Measurements from ENCODE around the gene FCRL5.

FCRL5 gene

DNA sequence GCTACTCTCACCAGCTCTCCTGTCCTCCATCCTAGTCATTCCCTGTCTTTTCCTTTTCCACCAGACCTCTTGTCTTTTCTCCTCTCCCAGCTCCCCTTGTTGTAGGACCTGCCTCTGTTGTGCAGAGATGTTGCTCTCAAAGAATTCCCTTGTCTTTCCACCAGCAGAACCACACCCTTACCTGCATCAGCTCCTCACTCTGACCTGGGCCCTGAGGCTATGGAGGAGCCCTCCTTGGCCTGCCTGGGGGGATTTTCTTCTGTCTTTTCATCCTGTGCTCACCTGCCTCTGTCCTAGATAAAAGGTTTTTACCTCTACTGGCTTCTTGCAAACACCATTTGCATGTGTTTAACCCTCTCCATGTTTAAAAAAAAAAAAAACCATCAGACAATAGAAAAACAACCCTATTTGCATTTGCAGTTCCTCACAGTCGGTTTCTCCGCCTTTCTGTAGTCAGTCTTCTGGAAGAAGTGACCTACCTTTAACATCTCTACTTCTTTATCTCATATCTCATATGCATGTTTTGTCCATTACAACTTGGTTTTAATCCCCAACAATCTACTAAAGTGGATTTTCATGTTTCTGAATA, 12.1 kb downstream of the FCRL5 start:
- intact Hi-C loops (cut with DNase I), result no loop called here
- no peak for DNase-seq

DNA sequence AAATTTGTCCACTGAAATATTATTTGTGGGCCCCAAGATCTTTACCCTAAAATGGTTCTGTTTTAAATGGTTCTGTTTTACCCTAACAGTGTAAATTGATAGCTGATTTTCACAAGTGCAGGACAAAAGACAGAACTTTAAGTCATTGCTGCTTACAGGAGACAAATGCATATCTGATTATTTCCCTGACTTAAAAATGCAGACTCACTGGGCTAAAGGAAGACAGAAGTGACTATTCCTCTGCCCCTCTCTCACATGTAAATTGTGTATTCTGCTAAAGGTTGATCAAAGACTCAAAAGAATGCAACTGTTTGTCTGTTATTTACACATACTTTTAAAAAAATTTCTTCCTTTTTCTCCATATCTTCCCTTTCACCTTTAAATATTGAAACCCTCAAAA, 12.7 kb downstream of the FCRL5 start:
- no peak for DNase-seq
- intact Hi-C loops (cut with DNase I), result no loop called here

DNA sequence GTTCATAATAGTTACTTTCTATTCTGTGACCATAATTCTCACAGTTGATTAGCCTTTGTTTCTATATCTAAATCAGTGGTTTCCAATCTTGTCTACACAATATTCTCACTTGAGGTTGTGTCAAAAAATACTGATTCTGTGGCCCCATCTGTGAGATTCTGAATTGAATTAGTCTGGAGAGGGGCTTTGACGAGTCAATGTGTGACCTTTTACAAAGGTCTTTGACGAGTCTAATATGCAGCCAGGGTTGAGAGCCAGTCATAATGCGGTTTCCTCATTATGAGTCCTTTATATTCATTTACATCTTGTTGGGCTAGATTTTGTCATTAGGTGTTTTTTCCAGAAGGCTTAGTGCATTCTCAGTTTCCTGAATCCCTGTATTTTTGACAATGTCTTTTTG, 19.7 kb downstream of the FCRL5 start:
- DNase-seq, result no peak
- intact Hi-C loops (cut with DNase I), result no loop called here

DNA sequence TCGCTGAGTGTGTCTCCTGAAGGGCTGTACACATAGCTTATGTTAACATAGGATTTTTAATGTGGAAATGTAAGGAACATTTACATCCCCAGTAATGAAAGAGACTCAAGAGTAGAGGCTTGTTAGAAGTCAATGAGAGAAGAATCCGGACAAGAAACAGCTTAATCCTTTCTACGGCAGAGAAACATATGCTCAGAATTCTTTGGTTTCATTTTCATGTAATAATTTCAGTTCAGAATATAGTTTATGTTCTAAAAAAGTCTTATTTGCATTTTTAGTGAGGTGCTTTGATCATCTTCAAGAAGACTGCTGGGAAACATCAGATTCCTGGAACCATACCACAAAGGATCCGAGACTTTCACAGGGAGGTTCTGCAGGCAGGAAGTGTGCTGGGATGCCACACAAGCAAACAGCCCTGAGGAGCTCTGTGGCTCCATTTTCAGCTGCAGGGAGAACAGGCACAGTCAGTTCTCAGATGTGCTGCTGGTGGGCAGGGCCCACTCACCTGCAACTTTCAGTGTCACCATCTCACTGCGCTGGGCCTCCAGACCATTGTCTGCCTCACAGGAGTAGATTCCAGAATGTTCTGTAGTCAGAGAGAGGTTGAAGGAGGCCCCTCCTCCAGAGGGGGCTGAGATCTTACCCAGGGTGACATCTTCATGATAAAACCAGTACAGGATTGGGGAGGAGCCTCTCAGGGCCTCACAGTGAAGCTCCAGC, 28.4 kb downstream of the FCRL5 start:
- peak in 2 of 42 donors; percentile 5 to 36 for DNase-seq
- intact Hi-C loops (cut with DNase I), result no loop called here

DNA sequence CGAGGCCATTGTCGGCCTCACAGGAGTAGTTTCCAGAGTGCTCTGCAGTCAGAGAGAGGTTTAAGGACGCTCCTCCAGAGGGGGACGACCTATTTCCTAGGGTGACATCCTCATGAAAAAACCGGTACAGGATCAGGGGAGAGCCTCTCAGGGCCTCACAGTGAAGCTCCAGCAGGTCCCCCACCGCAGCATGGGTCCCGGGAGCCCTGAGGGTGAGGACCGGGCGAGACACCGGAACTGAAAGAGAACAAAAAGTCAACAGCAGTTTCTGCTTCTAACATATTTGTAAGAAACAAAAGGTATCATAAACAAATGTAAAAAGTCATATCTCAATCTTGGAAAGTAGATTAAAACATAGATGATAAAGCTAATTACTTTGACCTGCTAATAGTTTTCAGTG, 31.3 kb downstream of the FCRL5 start:
- no peak for DNase-seq
- intact Hi-C loops (cut with DNase I), result no loop called here

DNA sequence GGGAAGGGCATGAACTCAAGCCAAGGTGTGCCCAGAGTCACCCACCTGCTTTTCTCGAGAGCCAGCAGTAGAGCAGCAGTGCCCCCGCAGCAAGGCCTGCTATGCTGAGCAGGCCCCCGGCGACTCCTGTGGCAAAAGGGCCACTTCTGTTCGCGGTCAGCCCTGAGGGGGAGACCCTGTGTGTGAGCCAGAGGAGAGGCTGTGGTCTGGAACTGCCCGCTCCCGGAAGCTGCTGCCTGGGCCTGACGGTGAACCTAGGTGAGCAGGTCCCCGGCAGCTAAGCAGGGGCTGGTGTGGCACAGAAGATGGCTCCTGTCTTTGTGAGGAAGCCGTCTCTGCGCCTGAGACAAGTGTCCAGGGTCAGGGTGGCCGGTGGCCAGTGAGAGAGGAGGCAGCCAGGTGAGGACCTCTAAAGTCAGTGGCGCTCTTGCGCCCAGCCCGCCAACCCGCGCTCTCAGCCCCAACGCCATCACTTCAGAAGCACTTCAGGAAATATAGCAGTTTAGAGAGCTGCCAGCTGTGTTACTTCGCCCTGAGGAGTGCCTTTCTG, 31.9 kb downstream of the FCRL5 start:
- no peak for DNase-seq
- intact Hi-C loops (cut with DNase I), result no loop called here

DNA sequence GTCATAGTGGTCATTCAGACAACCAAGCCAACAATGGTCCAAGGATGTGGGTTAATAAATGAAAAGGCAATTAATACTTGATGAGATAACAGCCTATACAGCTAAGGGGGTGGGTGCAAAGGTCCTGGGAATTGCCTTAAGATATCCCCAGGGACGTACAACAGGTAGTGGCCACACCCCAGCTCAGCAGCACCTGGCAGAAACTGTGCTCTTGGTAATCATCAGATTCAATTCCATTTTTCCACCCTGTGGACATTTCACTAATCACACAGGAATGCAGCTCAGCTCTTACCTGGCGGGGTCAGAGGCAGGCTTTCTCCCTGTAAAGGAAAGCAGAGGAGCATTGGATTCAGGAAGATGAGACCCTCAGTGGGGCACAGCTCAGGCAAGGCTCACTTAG, 32.9 kb downstream of the FCRL5 start:
- intact Hi-C loops (cut with DNase I), result no loop called here

DNA sequence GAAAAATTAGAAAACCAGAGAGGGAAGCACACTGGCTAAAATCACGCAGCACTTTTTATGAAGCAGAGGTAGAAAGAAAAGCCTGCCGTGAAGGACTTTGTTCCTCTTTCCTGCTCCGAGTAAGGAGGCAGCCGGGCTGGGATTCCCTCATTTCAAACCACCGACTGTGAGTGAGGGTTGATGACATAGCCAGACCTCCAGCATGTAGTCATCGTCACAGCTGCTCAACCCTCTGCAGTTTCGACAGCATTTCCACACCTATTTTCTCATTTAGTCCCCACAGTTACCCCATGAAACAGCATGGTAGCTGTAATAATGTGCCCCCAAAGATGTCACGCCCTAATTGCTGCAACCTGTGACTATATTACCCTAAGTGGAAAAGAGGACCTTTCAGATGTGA, 35.3 kb downstream of the FCRL5 start:
- intact Hi-C loops (cut with DNase I), result no loop called here
- DNase-seq, result no peak

More for the DNA sequence above, 32.9 kb downstream of the FCRL5 start:
- DNase-seq, result no peak

DNA sequence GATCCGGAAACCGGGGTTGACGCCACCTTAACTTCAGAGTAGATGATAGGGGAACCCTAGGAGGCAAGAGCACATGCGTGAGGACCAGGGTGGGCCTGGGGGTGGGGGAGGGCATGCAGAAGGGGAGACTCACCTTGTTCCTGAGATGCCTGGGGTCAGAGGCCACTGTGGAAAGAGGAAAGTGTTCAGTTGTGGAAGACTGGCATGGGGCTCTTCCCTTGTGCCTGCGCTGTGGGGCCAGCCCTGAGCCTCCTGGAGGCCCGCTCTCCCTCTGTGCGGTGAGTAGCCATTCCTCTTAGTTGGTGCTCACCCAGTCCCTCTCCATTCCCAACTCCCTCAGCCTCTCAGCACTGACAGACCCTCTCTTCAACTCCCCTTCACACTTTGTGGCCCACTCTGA, 36.6 kb downstream of the FCRL5 start:
- DNase-seq, result no peak
- intact Hi-C loops (cut with DNase I), result no loop called here

DNA sequence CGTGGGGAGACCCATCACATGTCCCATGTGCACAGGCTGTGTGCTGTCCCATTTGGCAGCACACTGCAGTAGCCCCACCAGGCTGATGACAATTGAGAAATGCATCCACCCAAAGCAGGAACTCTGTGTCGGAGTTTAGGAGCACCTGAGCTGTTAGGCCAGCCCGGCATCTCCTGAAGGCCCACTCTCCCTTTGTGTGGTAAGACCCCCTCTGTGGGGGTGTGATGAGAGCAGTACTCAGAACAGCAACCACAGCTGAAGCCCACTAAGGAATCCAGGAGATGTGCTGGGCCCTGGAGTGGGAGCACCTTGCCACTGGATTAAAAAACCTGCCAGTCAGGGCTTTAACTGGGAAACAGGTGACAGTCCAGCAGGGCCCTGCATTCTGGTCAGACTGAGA, 37.2 kb downstream of the FCRL5 start:
- intact Hi-C loops (cut with DNase I), result no loop called here

DNA sequence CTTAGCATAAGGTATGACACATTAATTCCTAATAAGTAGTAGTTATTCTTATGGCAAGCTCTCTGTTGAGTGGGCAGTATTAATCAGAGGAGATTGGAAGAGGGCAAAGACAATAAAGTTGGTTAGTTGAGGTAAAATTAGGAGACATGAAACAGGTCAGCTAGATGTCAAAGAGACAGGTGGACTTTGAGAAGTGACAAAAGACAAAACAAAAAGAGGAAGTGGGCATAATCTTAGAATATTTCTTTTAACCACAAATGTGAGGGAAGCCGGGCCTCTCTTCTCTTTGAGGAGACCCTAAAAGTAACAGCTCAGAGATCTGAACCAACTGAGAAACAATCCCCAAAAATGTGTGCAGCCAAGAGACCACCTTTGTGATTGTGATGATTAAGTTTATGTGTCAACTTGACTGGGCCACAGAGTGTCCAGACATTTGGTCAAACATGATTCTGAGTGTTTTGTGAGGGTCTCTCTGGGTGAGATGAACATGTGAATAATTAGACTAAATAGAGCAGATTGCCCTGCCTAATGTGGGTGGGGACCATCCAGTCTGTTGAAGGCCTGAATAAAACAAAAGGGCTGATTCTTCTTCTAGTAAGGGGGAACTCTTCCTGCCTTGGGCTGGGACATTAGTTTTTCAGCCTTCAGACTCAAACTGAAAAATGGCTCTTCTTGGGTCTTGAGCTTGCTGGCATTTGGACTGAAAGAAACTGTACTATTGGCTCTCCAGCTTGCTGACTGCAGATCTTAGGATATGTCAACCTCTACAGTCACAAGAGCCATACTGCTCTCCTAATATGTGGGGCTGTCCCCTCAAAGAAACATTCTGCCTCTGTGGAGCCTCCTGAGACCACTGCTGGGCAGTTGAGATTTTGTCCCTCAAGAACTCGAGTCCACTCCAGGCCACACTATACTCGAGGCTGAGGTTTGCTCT, 40.0 kb downstream of the FCRL5 start:
- no peak for DNase-seq
- intact Hi-C loops (cut with DNase I), result no loop called here

More for the DNA sequence above, 37.2 kb downstream of the FCRL5 start:
- DNase-seq, result no peak

DNA sequence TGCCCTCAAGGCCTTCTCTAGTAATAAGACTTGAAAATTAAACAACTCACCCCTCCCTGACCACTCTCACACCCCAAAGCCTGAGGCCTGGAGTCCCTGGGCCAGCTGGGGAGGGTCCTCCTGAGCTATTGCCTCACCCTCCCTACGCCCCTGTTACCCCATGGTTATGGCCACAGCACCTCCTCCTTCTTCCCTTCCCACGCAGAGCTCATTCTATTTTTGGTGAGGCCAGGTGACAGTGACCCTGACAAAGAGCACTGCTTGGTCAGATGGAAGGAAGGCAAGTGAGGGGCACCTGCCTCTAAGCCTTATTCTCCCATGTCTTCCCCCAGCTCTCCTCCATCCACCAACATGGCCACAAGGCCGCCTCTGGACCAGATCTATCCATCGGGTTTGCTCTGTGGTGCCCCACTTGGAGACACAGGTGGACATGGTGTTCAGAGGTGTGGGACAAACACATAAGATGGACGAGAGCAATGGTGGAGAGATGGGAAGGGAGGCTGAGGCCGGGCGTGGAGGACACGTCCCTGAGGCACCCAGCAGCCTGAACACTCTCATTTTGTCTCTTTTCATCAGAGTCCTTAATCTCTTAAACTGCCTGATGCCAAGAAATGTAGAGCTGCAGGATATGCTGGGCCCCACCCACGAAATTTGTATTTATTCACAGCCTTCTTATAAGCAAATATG, 42.6 kb downstream of the FCRL5 start:
- no peak for DNase-seq
- intact Hi-C loops (cut with DNase I), result no loop called here

DNA sequence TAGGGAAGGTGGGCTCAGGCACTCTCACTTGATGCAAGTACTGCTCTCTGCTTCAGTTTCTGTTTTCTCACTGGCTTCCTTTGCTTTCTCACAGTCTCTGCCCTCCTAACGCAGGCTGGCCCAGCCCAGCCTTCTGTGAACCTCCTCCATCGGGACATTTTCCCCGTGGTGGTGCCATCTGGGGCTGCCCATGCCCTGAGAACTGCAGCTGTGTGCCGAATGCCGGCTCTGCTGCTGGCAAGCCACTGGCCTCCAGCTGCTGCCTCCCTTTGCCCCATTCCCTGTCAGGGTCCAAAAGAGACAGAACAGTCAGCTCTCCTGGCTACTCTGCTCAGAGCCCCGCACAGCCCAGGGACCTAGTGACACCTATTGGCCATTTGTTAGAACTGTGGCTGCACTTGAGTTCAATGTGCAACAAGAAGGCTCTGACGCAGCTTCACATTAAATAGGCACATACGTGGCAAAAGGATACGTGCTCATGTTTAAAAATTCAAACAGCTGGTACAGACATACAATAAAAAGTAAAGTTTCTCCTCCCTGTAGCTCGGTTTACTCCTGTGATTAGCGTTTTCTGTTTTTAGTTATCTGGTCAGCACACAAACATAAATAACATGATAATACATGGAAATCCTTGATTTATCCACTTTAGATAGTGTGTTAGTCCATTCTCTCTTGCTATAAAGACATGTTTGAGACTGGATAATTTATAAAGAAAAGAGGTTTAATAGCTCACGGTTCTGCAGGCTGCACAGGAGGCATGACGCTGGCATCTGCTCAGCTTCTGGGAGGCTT, 46.6 kb downstream of the FCRL5 start:
- intact Hi-C loops (cut with DNase I), result no loop called here
- DNase-seq, result peak; percentile 8 to 83 (median 56)

DNA sequence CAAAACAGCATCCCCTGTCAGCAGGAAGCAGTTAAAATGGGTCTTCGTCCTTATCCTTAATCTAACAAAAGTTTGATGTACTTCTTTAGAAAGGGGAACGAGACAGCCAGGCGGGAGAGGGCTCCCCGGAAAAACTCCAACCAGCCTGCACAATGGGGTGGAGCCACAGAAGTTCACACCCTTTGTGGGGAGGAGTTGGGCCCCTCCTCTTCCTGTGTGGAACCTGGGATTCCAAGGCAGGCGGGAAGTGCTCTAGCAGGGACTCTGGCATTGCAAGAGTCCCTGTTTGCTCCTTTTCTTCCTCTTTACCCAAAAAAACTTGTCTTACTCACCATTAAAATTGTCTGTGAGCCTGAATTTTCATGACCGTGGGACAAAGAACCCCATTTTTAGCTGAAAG, 47.7 kb downstream of the FCRL5 start:
- no peak for DNase-seq
- intact Hi-C loops (cut with DNase I), result no loop called here

DNA sequence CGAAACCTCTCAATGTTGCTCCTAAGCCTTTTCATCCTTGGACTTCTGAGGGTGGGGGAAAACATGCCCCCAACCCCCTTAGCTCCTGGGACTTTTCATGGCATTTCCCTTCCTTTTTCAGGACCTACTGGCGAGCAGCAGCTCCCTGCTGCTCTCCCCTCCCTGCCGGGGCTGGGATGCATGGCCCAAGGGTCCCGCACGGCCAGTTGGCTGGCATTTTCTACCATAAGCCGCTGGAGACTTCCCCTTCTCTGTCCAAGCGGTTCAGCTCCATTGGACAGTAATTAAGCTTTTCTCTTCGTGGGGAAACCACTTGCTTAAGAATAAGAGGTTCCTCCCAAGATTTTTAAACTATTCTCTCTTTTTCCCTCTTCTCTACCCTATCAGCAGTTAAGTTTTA, 52.8 kb downstream of the FCRL5 start:
- no peak for DNase-seq
- intact Hi-C loops (cut with DNase I), result loop anchor here (10.0 kb wide), 1 partner anchor 305 kb away; no protein-coding TSS in a partner anchor

DNA sequence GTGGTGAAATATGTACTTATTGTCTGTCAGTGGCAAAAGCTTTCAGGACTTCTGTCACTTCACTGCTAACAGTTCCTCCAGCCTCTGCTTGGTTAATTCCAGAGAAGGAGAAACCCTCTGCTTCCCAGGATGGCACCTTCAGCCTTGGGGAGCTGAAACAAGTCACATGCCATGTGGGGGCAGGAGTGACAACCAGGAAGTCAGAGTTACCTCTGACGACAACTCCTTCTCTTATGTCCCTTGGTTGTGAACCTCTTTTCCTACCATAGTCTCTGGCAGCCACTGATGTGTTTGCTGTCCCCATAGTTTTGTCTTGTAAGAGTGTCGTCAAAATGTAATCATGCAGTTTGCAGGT, 53.6 kb downstream of the FCRL5 start:
- DNase-seq, result no peak
- intact Hi-C loops (cut with DNase I), result loop anchor here (10.0 kb wide), 1 partner anchor 304 kb away; no protein-coding TSS in a partner anchor

DNA sequence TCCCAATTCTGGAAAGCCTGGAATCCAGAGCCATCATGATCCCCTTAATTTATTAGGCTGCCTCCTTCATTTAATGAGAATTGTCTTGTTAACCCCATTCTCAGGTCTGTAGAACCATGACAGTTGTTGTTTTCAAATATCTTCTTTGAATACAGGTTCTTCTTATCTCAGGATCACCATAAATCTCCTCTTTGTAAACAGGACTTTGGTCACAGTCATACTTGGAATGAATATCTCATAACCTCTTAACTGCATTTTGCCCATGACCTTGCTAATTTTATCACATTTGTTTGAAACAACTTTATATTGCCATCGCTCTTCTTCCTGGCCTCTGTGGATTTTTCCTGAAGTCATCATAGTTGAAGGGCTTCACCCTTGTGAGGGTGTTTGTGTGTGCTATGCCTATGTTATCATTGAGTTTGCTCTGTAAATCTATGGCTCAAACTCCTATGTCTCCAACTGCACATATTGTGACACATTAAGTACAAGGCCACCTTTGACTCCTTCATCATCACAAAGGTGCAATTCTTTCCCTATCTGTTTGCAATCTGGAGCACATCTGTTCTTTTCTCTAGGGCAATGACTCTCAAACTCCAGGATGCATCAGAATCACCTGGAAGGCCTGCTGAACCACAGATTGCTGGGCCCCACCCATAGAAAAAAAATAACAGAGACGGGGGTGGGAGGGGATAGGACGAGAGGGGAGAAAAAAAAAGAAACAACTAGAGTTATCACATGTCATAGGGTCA, 54.2 kb downstream of the FCRL5 start:
- no peak for DNase-seq
- intact Hi-C loops (cut with DNase I), result loop anchor here (10.0 kb wide), 1 partner anchor 303 kb away; no protein-coding TSS in a partner anchor

DNA sequence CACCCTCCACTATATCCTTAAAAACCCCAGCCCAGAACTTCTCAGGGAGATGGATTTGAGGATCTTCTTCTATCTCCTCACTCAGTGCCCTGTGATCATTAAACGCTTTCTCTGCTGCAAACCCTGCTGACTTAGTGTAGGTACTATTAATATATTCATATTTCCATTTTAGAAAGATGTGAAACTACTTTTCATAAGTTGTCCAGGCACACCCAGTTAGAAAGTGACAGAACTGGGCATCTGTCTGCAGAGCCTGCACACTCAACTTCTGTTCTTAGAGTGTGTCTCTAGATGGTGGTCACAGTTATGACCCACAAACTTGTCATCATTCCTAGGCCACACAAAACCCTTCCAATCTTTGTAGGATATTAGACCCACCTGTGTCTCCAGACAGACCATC, 55.0 kb downstream of the FCRL5 start:
- intact Hi-C loops (cut with DNase I), result loop anchor here (10.0 kb wide), 1 partner anchor 302 kb away; no protein-coding TSS in a partner anchor
- no peak for DNase-seq
